Endodermal cell (in vitro differentiated cells): ENCODE results near the gene CAMSAP3. TPM values are rescaled to one million over a fixed set of nuclear protein-coding genes. Genes with fewer than 3 reads are reported as not detected.

Experiments
- DNase-seq: peaks from one replicate; pipeline ENCODE4 v3.0.0-alpha.2; 2017
- H3K27ac ChIP-seq: 2 replicates; pipeline ENCODE4 v1.5.1; 2013; ENCODE audit warnings: mild to moderate bottlenecking, low read depth, low read length, moderate library complexity
- H3K27me3 ChIP-seq: 2 replicates; pipeline ENCODE4 v1.6.1; 2013; ENCODE audit warnings: mild to moderate bottlenecking, low read length, moderate library complexity; ENCODE audit not compliant: insufficient read depth, control insufficient read depth, poor library complexity, severe bottlenecking
- H3K36me3 ChIP-seq: 2 replicates; pipeline ENCODE4 v1.7.0; 2013; ENCODE audit warnings: mild to moderate bottlenecking, low read length, moderate library complexity; ENCODE audit not compliant: control insufficient read depth, insufficient read depth
- H3K4me1 ChIP-seq: one replicate; pipeline ENCODE4 v1.7.0; 2013; ENCODE audit warnings: low read length; ENCODE audit not compliant: control insufficient read depth, insufficient read depth
- H3K4me3 ChIP-seq: 2 replicates; pipeline ENCODE4 v1.5.1; 2013; ENCODE audit warnings: mild to moderate bottlenecking, low read length, moderate library complexity
- H3K9ac ChIP-seq: 2 replicates; pipeline ENCODE4 v1.6.1; 2013; ENCODE audit warnings: mild to moderate bottlenecking, low read length, moderate library complexity; ENCODE audit not compliant: poor library complexity, severe bottlenecking; ENCODE audit errors: extremely low read depth
- H3K9me3 ChIP-seq: 2 replicates; pipeline ENCODE4 v1.6.1; 2013; ENCODE audit warnings: mild to moderate bottlenecking, low read length, moderate library complexity; ENCODE audit not compliant: control insufficient read depth
- H3K27ac Mint-ChIP-seq: 2 replicates; pipeline ENCODE4 v1.8.0; 2020; ENCODE audit warnings: mixed read lengths
- H3K27me3 Mint-ChIP-seq: 2 replicates; pipeline ENCODE4 v1.8.0; 2021; ENCODE audit warnings: mild to moderate bottlenecking, mixed read lengths; ENCODE audit not compliant: insufficient read depth
- H3K36me3 Mint-ChIP-seq: 2 replicates; pipeline ENCODE4 v1.8.0; 2020; ENCODE audit warnings: low read depth, mixed read lengths
- H3K4me1 Mint-ChIP-seq: 2 replicates; pipeline ENCODE4 v1.8.0; 2020; ENCODE audit warnings: mixed read lengths
- H3K4me3 Mint-ChIP-seq: 2 replicates; pipeline ENCODE4 v1.8.0; 2020; ENCODE audit warnings: mild to moderate bottlenecking, moderate library complexity, mixed read lengths
- H3K9me3 Mint-ChIP-seq: 2 replicates; pipeline ENCODE4 v1.8.0; 2020; ENCODE audit warnings: mild to moderate bottlenecking, mixed read lengths
- WGBS, 2 experiments: methylation state at CpG; one replicate each; pipeline versions ENCODE4 v1.1.5 to v1.1.7; 2013; ENCODE audit warnings: missing lambda C conversion rate in 2 of 2, mixed read lengths in 1 of 2; ENCODE audit not compliant: insufficient coverage in 1 of 2, insufficient read length in 1 of 2; 5-methylcytosine and 5-hydroxymethylcytosine counted together
- total RNA-seq, 2 donors: library from RNA; stranded (reverse); fragmentation: NEBNext Ultra II Directional in 1 of 2; extraction: Animal tissue kit (Norgen Biotek cat#: 25700) in 1 of 2; gene quantifications; 2 replicates in 1 of 2; 3 replicates in 1 of 2; pipeline ENCODE4 v1.2.1, GENCODE V29; 2021
- TF ChIP-seq, protein P1 (sequence below): fragments of 200-600 bp; sonication (generic); conservative IDR thresholded peaks from 2 replicates; pipeline ENCODE4 v1.5.0; 2021; ENCODE audit warnings: antibody characterized with exemption, mild to moderate bottlenecking

CAMSAP3 gene
- total RNA-seq, 2 donors from 2014 or later, result 65.5 to 76.8 TPM

DNA sequence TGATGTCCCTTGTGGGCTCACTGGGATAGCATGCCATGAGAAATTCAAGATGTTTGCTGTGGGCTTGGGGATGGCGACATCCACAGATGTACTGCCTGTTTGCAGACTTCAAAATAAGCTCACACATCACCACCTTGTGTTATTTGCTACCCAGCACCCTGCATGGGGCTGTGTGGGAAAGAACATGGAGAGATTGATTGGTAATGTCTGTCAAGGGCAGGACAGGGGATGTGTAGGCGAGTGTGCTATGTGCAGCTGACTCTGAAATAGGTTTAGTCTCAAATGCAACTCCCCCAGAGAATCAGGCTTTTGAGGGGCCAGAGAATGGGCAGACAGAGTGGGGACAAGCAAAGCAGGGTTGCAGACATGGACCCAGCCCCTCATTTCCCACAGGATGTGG lies 35.4 kb upstream of the CAMSAP3 start:
- TF ChIP-seq, protein P1, sequence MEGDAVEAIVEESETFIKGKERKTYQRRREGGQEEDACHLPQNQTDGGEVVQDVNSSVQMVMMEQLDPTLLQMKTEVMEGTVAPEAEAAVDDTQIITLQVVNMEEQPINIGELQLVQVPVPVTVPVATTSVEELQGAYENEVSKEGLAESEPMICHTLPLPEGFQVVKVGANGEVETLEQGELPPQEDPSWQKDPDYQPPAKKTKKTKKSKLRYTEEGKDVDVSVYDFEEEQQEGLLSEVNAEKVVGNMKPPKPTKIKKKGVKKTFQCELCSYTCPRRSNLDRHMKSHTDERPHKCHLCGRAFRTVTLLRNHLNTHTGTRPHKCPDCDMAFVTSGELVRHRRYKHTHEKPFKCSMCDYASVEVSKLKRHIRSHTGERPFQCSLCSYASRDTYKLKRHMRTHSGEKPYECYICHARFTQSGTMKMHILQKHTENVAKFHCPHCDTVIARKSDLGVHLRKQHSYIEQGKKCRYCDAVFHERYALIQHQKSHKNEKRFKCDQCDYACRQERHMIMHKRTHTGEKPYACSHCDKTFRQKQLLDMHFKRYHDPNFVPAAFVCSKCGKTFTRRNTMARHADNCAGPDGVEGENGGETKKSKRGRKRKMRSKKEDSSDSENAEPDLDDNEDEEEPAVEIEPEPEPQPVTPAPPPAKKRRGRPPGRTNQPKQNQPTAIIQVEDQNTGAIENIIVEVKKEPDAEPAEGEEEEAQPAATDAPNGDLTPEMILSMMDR, result no peak
- no peak for DNase-seq
- H3K9me3 Mint-ChIP-seq, result no peaks in the 10 kb centered on the region

DNA sequence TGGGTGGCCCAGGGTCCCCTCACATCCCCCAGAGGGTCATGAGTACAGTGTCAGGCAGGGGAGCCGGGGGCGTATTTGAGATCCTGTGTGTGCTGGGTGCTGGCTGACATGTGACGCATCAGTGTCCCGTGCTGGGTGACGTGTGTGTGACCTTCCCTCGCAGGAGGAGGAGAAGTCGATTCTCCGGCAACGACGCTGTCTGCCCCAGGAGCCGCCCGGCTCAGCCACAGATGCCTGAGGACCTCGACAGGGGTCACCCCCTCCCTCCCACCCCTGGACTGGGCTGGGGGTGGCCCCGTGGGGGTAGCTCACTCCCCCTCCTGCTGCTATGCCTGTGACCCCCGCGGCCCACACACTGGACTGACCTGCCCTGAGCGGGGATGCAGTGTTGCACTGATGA lies 34.3 kb upstream of the CAMSAP3 start:
- no peak overlapping the region for H3K27ac ChIP-seq
- no peak overlapping the region for H3K4me3 Mint-ChIP-seq
- no peaks in the 10 kb centered on the region for H3K27me3 Mint-ChIP-seq
- no peak for DNase-seq
- TF ChIP-seq, protein P1, result no peak
- no peak overlapping the region for H3K9ac ChIP-seq
- H3K27me3 ChIP-seq, result no peaks in the 10 kb centered on the region
- peaks cover 24% of the 10 kb centered on the region for H3K36me3 ChIP-seq
- no peak overlapping the region for H3K27ac Mint-ChIP-seq
- H3K4me3 ChIP-seq, result no peak overlapping the region
- WGBS, 2 experiments, result 92% methylated on average over 9 to 17 of the region's 17 CpGs
- no peaks in the 10 kb centered on the region for H3K9me3 ChIP-seq
- peaks cover 31% of the 10 kb centered on the region for H3K36me3 Mint-ChIP-seq
- no peaks in the 10 kb centered on the region for H3K4me1 Mint-ChIP-seq
- H3K9me3 Mint-ChIP-seq, result no peaks in the 10 kb centered on the region
- no peaks in the 10 kb centered on the region for H3K4me1 ChIP-seq

More for the DNA sequence above, 35.4 kb upstream of the CAMSAP3 start:
- Mint-ChIP-seq H3K4me1 (no peaks in the 10 kb centered on the region), H3K36me3 (peaks cover 37% of the 10 kb centered on the region), H3K27me3 (no peaks in the 10 kb centered on the region), H3K4me3 (no peak overlapping the region), H3K27ac (no peak overlapping the region)
- WGBS, 2 experiments, result 85% methylated on average over 1 of the region's 2 CpGs; no CpG with 5 or more reads in 1 of the 2 experiments
- Histone ChIP-seq H3K27me3 (no peaks in the 10 kb centered on the region), H3K9me3 (no peaks in the 10 kb centered on the region), H3K4me1 (no peaks in the 10 kb centered on the region), H3K4me3 (no peak overlapping the region), H3K27ac (no peak overlapping the region), H3K36me3 (peaks cover 30% of the 10 kb centered on the region), H3K9ac (no peak overlapping the region)

DNA sequence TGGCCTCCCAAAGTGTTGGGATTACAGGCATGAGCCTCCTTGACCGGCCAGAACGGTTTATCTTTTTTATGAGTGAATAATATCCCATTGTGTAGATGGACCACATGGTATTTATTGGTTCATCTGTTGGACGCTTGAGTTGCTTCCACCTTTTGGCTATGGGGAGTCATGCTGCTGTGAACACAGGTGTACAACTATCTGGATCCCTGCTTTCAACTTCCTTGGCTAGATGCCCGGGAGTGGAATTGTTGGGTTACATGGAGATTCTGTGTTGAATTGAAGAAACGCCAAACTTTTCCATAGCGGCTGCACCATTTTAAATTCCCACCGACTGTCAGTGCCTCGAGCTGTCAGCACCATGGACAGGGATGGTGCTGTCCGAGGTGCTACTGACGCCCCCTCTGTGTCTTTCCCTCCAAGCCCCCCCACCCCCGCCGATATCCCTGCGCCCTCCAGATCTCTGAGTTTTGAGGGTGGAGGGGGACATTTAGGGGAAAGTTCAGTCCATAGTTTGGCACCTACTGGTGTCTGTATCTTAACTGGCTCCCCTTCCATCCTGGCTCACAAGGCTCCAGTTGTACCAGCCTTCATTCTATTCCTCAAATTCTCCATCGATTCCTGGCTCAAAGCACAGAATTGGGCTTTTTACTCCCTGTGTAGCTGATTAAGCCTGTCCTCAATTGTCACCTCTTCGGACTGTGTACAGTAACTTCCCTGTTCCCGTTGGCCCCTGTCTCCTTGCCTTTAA lies 32.8 kb upstream of the CAMSAP3 start:
- peaks cover 22% of the 10 kb centered on the region for H3K36me3 Mint-ChIP-seq
- 68 to 80% methylated on average over 9 to 13 of the region's 16 CpGs for WGBS, 2 experiments
- H3K9me3 Mint-ChIP-seq, result no peaks in the 10 kb centered on the region
- no peak overlapping the region for H3K4me3 Mint-ChIP-seq
- no peak overlapping the region for H3K9ac ChIP-seq
- H3K4me3 ChIP-seq, result no peak overlapping the region
- H3K9me3 ChIP-seq, result no peaks in the 10 kb centered on the region
- TF ChIP-seq, protein P1, result no peak
- no peak overlapping the region for H3K27ac Mint-ChIP-seq
- no peaks in the 10 kb centered on the region for H3K27me3 Mint-ChIP-seq
- peak; percentile 74 for DNase-seq
- H3K27me3 ChIP-seq, result no peaks in the 10 kb centered on the region
- H3K36me3 ChIP-seq, result peaks cover 14% of the 10 kb centered on the region
- no peaks in the 10 kb centered on the region for H3K4me1 Mint-ChIP-seq
- H3K27ac ChIP-seq, result no peak overlapping the region
- H3K4me1 ChIP-seq, result no peaks in the 10 kb centered on the region
